Mesenteric fat pad (tissue), 1 donor: ENCODE data around the gene TALDO1. TPM values are rescaled to one million over a fixed set of nuclear protein-coding genes. Genes with fewer than 3 reads are reported as not detected.
"Not testable (repeated sequence)": the region's sequence is repeated elsewhere in the genome, so short reads cannot be mapped to it uniquely, and the experiment has no call there.

ENCODE experiments used
- DNase-seq: peaks from one replicate; pipeline ENCODE4 v3.0.0-alpha.2; 2020; ENCODE audit warnings: low spot score
- total RNA-seq: library from RNA; stranded (reverse); fragmentation: NEBNext Ultra II Directional; extraction: Animal tissue kit (Norgen Biotek cat#: 25700); gene quantifications from one replicate; pipeline ENCODE4 v1.2.1, GENCODE V29; 2021
- donor health status: DM: yes; HTN: yes; CAD: no.

TALDO1 gene
- total RNA-seq, 1 donor from 2014 or later, result 277 TPM

DNA sequence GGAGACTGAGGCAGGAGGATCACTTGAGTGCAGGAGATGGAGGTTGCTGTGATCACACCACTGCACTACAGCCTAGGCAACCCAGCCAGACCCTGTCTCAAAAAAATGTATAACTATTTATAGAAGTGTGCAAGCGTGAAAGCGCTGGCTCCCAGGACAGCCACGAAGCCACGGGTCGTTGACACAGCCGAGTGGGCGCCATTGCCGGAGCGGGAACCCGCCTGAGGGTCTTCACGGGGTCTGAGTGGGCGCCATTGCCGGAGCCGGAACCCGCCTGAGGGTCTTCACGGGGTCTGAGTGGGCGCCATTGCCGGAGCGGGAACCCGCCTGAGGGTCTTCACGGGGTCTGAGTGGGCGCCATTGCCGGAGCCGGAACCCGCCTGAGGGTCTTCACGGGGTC is 12.7 kb upstream of the TALDO1 start:
- not testable (repeated sequence) for DNase-seq

DNA sequence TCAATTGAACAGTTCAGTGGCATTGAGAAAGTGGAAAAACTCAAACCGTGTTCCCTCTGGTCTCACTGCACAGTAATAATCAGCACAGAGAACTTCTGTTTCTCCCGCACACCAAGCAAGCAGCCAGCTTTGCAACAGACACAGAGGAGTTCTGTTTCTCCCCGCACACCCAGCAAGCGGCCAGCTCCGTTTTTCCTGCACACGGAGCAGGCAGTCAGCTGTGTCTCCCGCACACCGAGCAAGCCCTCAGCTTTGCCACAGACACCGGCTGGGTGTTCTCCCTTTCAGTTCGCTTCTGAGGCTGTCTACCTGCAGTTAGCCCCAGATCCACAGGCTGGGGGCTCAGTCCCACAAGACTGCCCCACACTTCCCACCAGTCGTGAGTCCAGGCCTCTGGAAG is 9.9 kb upstream of the TALDO1 start:
- no peak for DNase-seq

DNA sequence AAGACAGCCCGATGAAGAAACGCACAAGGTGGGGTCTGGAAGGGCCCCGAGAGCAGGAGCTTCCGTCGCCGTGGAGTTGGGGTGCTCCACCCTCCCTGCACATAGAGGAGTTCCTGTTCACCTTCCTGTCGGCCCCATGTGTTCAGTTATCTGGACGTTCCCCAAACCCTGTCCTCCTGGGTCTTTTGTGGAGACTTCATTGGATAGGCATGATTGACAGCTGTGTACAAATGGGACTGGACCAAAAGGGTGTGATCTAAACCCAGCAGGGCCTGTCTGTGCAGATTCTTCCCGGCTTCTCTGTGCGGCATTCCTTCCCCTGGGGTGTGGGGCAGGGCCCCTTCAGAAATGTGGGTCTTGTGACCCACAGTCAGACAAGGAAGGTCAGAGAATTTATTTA is 9.4 kb upstream of the TALDO1 start:
- not testable (repeated sequence) for DNase-seq

DNA sequence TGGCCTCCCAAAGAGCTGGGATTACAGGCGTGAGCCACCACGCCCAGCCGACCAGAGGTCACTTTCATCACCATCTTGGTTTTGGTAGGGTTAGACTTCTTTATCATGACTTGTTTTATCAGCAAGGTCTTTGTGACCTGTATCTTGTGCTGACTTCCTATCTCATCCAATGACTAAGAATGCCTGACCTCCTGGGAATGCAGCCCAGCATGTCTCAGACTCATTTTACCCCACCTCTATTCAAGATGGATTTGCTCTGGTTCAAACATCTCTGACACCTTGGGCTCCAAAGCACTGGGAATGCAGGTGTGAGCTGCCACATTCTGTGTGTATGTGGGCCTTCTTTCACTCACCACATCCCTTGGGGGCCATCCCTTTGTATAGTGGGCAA is 5.1 kb upstream of the TALDO1 start:
- DNase-seq, result no peak

DNA sequence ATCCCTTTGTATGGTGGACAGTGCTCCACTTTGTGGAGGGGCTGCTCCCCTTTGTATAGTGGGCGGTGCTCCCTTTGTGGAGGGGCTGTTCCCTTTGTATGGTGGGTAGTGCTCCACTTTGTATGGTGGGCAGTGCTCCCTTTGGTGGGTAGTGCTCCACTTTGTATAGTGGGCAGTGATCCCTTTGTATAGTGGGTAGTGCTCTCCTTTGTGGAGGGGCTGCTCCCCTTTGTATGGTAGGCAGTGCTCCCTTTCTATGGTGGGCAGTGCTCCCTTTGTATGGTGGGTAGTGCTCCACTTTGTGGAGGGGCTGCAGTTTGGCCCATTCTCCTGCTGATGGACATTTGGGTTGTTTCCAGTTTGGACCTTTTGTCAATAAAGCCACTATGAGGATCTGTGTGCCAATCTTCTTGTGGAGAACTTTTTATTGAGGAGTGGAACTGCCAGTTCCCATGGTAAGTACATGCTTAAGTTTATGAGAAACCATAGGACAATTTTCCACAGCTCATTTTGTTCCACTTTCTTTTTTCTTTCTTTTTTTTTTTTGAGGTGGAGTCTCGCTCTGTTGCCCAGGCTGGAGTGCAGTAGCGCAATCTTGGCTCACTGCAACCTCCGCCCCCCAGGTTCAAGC is 4.6 kb upstream of the TALDO1 start:
- DNase-seq, result no peak

GRCh38 chr11:745428-745827 is 1.8 kb upstream of the TALDO1 start:
- DNase-seq, result no peak

DNA sequence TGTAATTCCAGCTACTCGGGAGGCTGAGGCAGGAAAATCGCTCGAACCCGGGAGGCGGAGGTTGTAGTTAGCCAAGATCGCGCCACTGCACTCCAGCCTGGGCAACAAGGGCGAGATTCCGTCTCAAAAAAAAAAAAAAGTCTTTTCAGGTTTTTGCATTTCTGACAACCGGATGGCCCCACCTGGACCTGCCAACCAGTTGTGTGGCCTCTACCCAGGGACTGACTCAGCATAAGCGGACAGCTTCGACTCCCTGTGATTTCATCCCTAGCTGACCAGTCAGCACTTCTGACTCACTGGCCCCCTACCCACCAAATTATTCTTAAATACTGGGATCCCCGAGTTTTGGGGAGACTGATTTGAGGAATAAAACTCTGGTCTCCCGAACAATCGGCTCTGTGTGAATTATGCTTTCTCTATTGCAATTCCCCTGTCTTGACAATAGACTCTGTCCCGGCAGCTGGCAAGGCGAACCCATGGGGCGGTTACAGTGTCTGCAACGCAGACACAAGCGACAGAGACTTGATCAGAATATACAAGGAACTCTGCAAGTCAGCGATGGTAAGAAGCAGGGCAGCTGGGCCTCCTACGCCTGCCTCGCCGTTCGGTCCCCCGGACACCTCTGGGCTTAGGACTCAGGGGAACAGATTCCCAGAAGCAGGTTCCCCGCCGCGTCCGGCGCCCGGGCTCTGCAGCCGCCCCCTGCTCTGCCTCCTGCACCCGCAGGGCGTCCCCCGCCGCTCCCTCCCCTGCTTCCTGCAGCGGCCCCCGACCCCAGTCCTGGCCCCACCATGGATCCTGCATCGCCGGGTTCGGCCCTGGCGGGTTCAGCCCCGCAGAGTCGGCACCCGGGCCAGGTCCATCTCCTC is 741 bp upstream of the TALDO1 start:
- DNase-seq, result no peak

- no peak for DNase-seq
Measured at GRCh38 chr11:748007-748359, 719 bp downstream of the TALDO1 start.

DNA sequence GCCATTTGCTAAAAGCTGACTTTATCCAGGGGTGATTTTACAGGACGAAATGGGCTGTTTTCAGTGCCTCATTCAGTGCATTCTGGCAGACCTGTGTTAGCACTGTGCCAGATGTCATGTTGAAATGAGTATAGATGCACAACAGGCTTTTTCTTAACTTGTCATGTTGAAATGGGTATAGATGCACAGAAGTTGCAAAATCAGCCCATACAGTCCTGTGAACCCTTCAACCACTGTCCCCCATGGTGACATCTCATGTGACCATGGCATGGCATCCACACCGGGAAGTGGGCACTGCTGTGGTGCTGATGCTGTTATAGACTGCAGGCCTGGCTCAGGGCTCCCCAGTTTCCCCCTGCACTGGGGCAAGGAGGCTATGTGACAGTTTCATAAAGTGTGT is 2.5 kb downstream of the TALDO1 start:
- no peak for DNase-seq

DNA sequence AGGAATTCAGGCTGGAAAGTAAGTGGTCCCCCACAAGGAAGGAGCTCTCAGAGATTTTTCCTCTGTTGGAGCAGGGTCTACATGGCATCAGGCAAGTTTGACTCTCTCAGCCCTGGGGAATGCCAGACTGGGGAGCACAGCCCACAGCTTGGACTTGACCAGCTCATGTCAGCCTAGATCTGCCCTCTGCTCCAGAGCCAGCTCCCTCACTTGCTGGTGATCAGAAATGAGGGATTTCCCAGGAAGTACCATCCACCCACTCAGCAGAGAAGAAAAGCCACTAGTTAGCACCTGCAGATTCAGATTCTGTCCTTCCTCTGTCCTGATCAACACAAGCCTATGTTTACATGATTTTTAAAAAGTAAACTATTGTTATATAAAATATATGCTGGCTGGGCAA is 13.0 kb downstream of the TALDO1 start:
- no peak for DNase-seq

GRCh38 chr11:761526-762108 is 14.4 kb downstream of the TALDO1 start:
- no peak for DNase-seq

DNA sequence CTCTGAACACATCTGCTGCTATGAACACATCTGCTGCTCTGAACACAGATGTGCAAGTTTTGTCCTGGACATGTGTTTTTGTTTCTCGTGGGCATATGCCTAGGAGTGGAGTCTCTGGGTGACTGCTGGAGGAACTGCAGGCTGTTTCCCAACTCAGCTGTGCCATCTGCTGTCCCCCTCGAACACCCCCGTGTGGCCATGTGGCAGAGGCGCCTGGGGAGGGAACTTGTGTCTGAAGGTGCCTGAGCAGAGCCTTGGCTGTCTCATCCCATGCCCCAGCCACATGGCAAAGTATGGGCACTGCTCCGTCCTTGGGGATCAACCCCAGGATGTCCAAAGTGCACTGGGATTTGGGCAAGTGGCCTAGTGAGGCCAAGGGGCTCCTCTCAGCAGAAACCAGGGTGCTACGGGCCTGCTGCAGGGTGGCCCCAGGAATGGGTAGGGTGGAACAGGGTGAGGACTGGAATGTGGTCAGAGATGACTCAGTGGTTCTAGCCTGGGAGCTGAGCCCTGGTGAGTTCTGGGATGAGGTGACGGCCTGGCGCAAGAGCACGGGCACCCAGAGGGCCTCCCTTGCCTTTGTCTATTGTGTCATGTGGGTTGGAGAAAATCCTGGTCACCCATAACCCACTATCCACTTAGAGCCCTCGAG is 15.3 kb downstream of the TALDO1 start:
- DNase-seq, result no peak

DNA sequence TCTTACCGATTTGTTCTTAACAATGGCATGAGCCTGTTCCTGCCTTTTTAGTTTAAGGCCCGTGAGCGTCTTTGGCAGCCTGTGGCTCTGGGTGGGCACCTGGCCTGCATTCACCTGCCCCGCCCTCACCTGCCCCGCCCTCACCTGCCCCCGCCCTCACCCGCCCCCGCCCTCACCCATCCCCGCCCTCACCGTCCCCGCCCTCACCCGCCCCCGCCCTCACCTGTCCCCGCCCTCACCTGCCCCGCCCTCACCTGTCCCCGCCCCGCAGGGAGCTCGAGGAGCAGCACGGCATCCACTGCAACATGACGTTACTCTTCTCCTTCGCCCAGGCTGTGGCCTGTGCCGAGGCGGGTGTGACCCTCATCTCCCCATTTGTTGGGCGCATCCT is 15.8 kb downstream of the TALDO1 start:
- no peak for DNase-seq

DNA sequence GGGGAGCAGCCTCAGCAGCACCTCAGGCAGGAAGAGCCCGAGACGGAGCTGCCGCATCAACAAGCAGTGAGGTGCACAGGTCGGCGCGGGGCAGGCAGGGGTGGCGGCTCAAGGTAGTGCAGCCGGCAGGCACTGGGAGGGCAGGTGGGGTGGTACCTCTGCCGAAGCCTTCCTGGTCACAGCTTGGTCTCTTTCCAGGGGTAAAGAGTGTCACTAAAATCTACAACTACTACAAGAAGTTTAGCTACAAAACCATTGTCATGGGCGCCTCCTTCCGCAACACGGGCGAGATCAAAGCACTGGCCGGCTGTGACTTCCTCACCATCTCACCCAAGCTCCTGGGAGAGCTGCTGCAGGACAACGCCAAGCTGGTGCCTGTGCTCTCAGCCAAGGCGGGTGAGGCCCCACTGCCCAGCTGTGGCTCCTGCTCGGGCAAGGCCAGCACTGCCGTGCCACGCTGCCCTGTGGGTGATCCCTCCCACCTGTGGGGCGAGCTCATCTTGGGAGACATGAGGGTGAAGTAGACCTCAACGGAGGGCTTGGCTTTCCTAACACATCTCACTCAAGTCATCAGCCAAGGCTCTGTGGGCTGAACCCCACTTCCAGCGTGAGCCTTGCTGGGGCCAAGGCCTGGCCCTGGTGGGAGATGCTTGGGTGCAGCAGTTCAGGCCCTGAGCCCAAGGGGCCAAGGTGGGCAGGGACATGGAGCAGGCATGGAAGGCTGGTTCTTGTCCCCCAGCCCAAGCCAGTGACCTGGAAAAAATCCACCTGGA is 16.5 kb downstream of the TALDO1 start:
- no peak for DNase-seq

DNA sequence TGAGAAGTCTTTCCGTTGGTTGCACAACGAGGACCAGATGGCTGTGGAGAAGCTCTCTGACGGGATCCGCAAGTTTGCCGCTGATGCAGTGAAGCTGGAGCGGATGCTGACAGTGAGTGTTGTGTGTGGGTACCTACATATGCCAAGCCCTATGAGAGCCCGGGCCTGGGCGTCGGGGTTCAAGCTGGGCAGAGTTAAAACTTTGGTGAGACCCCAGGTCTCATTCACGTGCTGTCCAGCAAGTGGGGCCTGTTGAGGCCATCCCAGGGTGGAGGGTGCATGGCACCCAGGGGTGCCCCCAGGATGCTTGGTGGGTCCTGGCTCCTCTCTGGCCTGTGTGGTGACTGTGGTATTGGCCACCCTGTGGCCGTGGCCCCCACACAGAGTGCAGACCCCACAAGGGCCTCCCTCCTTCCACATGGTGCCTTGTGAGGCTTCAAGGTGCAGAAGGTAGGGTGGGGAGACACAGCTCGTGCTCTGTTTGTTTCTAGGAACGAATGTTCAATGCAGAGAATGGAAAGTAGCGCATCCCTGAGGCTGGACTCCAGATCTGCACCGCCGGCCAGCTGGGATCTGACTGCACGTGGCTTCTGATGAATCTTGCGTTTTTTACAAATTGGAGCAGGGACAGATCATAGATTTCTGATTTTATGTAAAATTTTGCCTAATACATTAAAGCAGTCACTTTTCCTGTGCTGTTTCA is 17.2 kb downstream of the TALDO1 start:
- DNase-seq, result no peak

- DNase-seq, result no peak
Measured at GRCh38 chr11:765025-765801, 17.9 kb downstream of the TALDO1 start.

GRCh38 chr11:765802-766091 is 18.5 kb downstream of the TALDO1 start:
- no peak for DNase-seq

GRCh38 chr11:766106-766935 is 19.1 kb downstream of the TALDO1 start:
- no peak for DNase-seq

DNA sequence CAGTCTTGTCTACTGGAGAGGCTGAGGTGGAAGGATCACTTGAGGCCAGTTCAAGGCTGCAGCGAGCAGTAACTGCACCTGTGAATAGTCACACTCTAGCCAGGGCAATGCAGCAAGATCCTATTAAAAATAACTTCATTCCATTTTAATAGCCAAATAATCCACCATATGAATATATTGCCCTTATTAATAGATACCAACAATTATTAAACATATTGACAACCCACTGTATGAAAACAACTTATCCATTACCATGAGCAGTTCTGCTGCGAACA is 19.6 kb downstream of the TALDO1 start:
- no peak for DNase-seq

DNA sequence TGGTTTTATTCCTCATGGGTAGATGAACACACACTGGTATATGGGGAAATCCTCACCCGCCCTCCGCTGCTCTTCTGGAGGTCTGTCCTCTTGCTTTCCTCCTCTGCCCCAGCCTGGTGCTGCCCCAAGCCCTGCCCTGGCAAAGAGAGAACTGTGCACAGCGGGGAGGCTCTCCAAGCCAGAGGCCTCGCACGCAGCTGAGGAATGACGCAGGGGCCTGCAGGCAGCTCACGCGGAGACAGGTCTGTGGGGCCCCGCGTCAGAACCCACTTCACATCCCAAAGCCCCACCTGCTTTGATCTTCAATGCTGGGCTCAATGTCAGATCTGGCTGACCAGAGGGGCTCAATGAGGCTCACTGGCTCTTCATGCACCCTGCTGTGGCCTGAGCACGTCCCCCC is 20.0 kb downstream of the TALDO1 start:
- DNase-seq, result no peak
